Fibroblast of skin of back (primary cell): ENCODE results near the gene MIP.
"Not testable (repeated sequence)": the region's sequence is repeated elsewhere in the genome, so short reads cannot be mapped to it uniquely, and the experiment has no call there.

Experiments used
- DNase-seq: peaks from one replicate; pipeline ENCODE4 v3.0.0-alpha.2; 2013

The MIP gene

DNA sequence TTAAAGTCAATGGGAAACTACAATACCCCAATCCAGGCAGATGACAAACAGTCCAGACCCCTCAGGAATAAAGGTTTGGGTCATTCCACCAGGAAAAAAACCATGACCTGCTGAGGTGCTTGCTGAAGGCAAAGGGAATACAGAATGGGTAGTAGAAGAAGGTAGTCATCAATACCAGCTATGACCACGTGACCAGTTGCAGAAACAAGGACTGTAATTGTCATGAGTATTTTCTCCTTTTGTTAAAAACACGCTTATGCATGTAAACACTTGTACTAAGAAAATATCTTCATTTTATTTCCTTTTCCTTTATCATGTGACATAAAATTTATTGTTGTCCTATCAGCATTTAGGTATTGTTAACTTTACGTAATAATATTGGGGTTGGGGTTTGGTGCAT is 50.2 kb downstream of the MIP start:
- DNase-seq = not testable (repeated sequence)

DNA sequence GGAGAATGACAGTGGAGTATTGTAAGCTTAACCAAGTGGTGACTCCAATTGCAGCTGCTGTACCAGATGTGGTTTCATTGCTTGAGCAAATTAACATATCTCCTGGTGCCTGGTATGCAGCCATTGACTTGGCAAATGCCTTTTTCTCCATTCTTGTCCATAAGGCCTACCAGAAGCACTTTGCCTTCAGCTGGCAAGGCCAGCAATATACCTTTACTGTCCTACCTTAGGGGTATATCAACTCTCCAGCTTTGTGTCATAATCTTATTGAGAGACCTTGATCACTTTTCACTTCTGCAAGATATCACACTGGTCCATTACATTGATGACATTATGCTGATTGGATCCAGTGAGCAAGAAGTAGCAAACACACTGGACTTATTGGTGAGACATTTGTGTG is 52.8 kb downstream of the MIP start:
- DNase-seq = not testable (repeated sequence)

DNA sequence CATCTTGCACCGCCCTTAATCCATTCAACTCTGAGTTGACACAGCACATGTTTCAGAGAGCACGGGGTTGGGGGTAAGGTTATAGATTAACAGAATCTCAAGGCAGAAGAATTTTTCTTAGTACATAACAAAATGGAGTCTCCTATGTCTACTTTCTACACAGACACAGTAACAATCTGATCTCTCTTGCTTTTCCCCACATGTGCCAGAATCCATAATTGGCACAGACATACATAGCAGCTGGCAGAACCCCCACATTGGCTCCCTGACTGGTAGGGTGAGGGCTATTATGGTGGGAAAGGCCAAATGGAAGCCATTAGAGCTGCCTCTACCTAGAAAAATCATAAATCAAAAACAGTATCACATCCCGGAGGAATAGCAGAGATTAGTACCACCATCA is 53.3 kb downstream of the MIP start:
- not testable (repeated sequence) for DNase-seq
